NT2/D1 (cell line): Measurements from ENCODE around the gene PDE7B.

Experiments
- DNase-seq: peaks from one replicate; pipeline ENCODE4 v3.0.0-alpha.2; 2011; ENCODE audit warnings: low read depth, low spot score
- H3K27me3 ChIP-seq: 2 replicates; pipeline ENCODE4 v1.6.0; 2011; ENCODE audit warnings: mild to moderate bottlenecking; ENCODE audit not compliant: insufficient read length, insufficient read depth
- H3K36me3 ChIP-seq: 2 replicates; pipeline ENCODE4 v1.6.1; 2011; ENCODE audit warnings: mild to moderate bottlenecking, low read length, mixed read lengths; ENCODE audit not compliant: insufficient read depth, insufficient read length
- H3K4me1 ChIP-seq: 2 replicates; pipeline ENCODE4 v1.5.1; 2011; ENCODE audit not compliant: insufficient read depth, insufficient read length
- H3K4me3 ChIP-seq: 2 replicates; pipeline ENCODE4 v1.5.1; 2011; ENCODE audit warnings: low read depth; ENCODE audit not compliant: insufficient read length
- H3K9ac ChIP-seq: 2 replicates; pipeline ENCODE4 v1.6.0; 2011; ENCODE audit warnings: low read depth; ENCODE audit not compliant: insufficient read length
- H3K9me3 ChIP-seq: 2 replicates; pipeline ENCODE4 v1.5.1; 2011; ENCODE audit warnings: mild to moderate bottlenecking, low read length; ENCODE audit not compliant: insufficient read depth
- SUZ12 ChIP-seq: IDR thresholded peaks from 2 replicates; pipeline ENCODE4 v1.6.1; 2011; ENCODE audit not compliant: insufficient read length, insufficient read depth; ENCODE audit errors: extremely low read depth
- YY1 ChIP-seq: IDR thresholded peaks from 2 replicates; pipeline ENCODE4 v1.6.1; 2011; ENCODE audit not compliant: insufficient read length, insufficient read depth
- ZNF274 ChIP-seq: IDR thresholded peaks from 2 replicates; pipeline ENCODE4 v1.6.1; 2011; ENCODE audit warnings: mild to moderate bottlenecking, low read depth, low read length

Gene PDE7B

DNA sequence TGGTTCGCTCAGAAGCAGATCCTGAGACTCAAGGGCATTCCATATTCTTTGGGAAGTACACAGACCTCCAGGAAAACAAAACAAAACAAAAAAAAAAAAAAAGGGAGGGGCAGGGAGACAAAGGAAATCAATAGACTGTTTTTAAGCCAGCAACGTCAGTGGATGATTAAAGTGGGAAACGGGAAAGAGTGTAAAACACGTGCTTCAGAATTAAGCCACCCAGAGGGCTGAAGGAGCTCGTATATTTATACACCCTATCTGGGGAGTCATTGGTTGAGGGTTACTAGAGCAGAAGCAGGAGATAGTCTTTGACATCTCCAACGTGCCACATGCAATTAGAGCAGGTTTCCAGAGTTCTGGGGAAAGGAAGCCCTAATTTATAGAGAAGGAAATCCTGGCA, 26.2 kb downstream of the PDE7B start:
- H3K9ac ChIP-seq, result no peak overlapping the region
- no peak overlapping the region for H3K4me3 ChIP-seq
- no peaks in the 10 kb centered on the region for H3K27me3 ChIP-seq
- H3K4me1 ChIP-seq, result no peaks in the 10 kb centered on the region
- H3K36me3 ChIP-seq, result no peaks in the 10 kb centered on the region
- TF ChIP-seq SUZ12, result no peak
- no peak for TF ChIP-seq YY1
- H3K9me3 ChIP-seq, result no peaks in the 10 kb centered on the region
- no peak for DNase-seq

DNA sequence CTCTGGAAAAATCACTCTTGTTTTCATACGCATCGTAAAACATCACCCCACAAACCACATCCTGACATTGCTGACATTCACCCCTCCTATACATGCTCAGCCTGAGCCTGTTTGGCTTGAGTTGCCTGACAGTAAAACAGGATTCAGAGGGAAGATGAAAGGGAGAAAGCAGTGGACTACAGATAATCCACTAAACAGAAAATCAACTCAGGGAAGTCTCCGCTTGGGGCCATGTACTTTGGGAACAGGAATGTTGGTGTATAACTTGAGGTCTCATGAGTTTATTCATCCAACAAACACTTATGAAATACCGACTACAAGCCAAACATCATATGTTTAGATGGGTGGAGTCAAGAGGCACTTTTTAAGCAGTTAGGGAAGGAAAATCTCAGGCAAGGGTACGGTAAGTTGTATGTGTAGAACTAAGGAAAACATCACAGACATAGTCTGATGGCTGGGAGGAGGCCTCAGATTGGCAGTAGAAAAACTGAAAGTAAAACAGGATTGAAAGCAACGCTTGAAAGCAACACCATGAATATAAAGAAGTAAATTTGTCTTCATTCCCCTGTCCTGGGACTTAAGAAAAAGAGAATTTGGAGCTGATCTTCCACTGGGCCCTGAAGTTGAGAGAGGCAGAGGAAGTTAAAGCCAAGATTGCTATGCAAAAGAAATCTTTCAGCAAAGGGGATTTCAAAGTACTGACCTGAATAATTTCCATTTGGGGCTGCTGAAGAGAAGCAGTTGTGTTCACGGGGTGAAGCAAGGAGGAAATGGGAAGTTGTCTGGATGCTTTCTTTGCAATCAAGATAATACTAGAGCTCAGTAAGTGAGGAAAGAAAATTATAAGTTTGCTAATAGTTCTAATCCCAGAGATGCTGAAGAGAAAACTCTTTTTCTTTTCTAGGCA, 28.8 kb downstream of the PDE7B start:
- Histone ChIP-seq H3K4me1 (no peaks in the 10 kb centered on the region), H3K36me3 (no peaks in the 10 kb centered on the region), H3K4me3 (no peak overlapping the region), H3K9ac (no peak overlapping the region), H3K27me3 (no peaks in the 10 kb centered on the region), H3K9me3 (no peaks in the 10 kb centered on the region)
- DNase-seq, result no peak
- no peak for TF ChIP-seq YY1
- TF ChIP-seq SUZ12, result no peak
- no peak for TF ChIP-seq ZNF274

DNA sequence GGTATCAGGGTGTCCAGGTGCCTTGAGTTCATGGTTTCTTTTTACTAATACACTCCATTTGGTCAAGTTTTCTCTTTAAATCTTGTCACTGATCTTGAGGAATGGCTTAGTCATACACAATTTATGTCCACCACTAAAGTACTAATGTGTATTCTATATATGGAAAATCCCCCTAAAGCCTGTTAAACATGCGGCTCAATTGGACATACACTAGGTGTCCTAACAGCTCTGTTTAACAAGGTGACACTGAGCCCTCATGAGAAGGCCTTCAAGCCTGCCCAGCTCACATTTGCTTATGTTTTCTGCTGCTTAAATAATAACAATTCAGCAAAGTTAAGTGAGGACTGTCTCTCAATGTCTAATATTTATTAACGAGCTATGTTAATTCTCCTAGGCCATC, 31.5 kb downstream of the PDE7B start:
- no peak for DNase-seq
- Histone ChIP-seq H3K4me3 (no peak overlapping the region), H3K27me3 (no peaks in the 10 kb centered on the region), H3K36me3 (no peaks in the 10 kb centered on the region), H3K9me3 (no peaks in the 10 kb centered on the region), H3K4me1 (no peaks in the 10 kb centered on the region), H3K9ac (no peak overlapping the region)
- TF ChIP-seq SUZ12 (no peak), ZNF274 (no peak), YY1 (no peak)

DNA sequence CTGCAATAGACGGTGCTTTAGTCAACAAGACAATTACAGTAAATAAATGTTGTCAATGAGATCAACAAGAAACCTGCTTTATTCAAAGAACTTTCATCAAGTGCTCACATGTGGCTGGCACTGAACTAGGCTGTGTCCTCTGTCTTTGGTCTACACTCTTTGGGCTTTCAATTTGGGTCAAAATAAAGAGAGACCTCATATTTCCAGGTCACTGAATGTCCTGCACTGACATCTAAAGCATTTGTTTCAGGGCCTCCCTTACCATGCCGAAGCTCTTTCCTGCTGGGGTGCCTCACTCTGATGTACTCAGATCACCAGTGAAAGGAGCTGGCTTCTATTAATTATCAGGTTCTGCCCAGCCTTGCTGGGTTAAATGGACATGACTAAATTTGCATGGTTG, 32.0 kb downstream of the PDE7B start:
- TF ChIP-seq SUZ12 (no peak), YY1 (no peak), ZNF274 (no peak)
- Histone ChIP-seq H3K9me3 (no peaks in the 10 kb centered on the region), H3K9ac (no peak overlapping the region), H3K4me1 (no peaks in the 10 kb centered on the region), H3K36me3 (no peaks in the 10 kb centered on the region), H3K4me3 (no peak overlapping the region), H3K27me3 (no peaks in the 10 kb centered on the region)
- no peak for DNase-seq

DNA sequence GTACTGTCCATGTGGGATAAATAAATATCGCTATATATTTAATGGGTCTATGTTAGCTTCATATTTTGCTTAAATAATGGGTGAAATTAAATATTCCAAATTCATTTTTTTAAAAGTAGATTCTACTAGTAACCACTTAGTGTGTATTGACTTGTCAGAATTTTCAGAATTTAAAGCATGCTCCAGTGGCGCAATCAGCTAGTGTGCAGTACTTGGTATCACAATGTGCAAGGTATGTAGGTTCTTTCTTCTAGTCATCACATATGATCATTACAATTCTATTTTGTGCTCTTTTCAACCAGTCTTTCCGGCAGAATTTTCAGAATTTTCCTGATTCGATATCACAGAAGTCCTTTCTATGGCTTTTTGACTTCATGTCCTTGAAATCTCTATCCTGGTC, 32.6 kb downstream of the PDE7B start:
- no peaks in the 10 kb centered on the region for H3K36me3 ChIP-seq
- no peaks in the 10 kb centered on the region for H3K27me3 ChIP-seq
- no peaks in the 10 kb centered on the region for H3K9me3 ChIP-seq
- DNase-seq, result no peak
- H3K4me1 ChIP-seq, result no peaks in the 10 kb centered on the region
- H3K4me3 ChIP-seq, result no peak overlapping the region
- H3K9ac ChIP-seq, result no peak overlapping the region
- TF ChIP-seq ZNF274 (no peak), YY1 (no peak), SUZ12 (no peak)

DNA sequence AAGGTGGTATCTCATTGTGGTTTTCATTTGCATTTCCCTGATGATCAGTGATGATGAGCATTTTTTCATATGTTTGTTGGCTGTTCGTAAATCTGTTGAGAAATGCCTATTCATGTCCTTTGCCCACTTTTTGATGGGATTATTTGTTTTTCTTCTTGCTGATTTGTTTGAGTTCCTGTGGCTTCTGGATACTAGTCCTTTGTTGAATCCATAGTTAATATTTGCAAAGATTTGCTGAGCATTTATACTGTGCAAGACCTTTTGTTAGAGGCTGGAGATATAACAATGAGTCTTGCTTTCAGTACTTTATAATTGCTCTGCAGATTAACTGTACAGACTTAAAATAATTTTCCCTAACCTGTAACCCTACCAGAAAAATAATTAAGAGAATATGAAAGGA, 35.6 kb downstream of the PDE7B start:
- TF ChIP-seq SUZ12, result no peak
- no peak for TF ChIP-seq YY1
- H3K27me3 ChIP-seq, result no peaks in the 10 kb centered on the region
- H3K9me3 ChIP-seq, result no peaks in the 10 kb centered on the region
- DNase-seq, result no peak
- H3K4me1 ChIP-seq, result no peaks in the 10 kb centered on the region
- H3K9ac ChIP-seq, result no peak overlapping the region
- H3K4me3 ChIP-seq, result no peak overlapping the region
- H3K36me3 ChIP-seq, result no peaks in the 10 kb centered on the region

DNA sequence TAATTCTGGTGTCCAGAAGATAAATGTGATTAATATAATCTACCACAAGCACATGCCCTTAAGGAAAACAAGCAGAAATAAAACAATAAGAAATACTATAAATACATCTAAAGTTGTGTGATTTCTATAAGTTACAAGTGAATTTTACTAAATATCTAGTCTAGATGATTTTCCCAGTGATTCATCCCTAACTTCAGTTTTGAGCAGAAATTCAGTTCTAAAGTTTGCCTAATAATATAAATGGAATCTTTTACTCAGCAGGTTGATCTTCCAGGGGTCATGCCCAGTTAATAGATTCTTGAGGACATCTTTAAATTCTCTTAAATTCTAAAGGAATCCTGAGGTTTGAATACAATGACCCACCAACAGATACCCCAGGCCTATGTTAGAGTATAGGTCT, 37.3 kb downstream of the PDE7B start:
- Histone ChIP-seq H3K9me3 (no peaks in the 10 kb centered on the region), H3K4me3 (no peak overlapping the region), H3K36me3 (no peaks in the 10 kb centered on the region), H3K27me3 (no peaks in the 10 kb centered on the region), H3K9ac (no peak overlapping the region), H3K4me1 (no peaks in the 10 kb centered on the region)
- TF ChIP-seq ZNF274 (no peak), SUZ12 (no peak), YY1 (no peak)
- DNase-seq, result no peak

DNA sequence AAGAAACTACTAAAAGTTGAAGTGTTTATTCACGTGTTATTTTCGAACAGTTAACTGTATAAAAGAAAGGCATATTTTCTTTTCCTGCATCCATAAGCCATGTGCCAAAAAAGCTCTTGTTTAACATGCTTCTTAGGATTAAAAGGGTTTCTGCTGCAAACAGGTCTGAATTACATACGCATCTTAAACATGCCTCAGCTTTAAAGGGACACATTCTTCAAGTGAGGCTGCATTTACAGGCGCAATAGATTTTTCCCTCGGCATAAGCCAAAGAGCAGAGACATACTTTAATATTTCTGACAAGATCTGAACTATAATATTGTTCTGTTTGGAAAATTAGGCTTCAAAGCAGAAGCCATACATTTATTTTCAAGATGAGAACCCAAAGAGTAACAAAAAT, 39.4 kb downstream of the PDE7B start:
- TF ChIP-seq ZNF274, result no peak
- TF ChIP-seq YY1, result no peak
- TF ChIP-seq SUZ12, result no peak
- Histone ChIP-seq H3K9me3 (no peaks in the 10 kb centered on the region), H3K27me3 (no peaks in the 10 kb centered on the region), H3K4me3 (no peak overlapping the region), H3K4me1 (no peaks in the 10 kb centered on the region), H3K9ac (no peak overlapping the region), H3K36me3 (no peaks in the 10 kb centered on the region)
- no peak for DNase-seq
